Sigmoid colon (tissue), 7 donors: ENCODE results near the gene DOK6. TPM values are rescaled to one million over a fixed set of nuclear protein-coding genes. Genes with fewer than 3 reads are reported as not detected.

Experiments used
- DNase-seq: peaks from one replicate; pipeline ENCODE4 v3.0.0-alpha.2; 2019
- H3K27ac ChIP-seq, 4 donors: fragments of 200-600 bp; sonication (generic); one replicate each; pipeline ENCODE4 v1.5.1; 2016 to 2019; ENCODE audit warnings: mild to moderate bottlenecking in 1 of 4
- H3K27me3 ChIP-seq, 3 donors: fragments of 200-600 bp; sonication (generic); one replicate each; pipeline ENCODE4 v1.5.1; 2019; ENCODE audit warnings: mild to moderate bottlenecking in 1 of 3
- H3K36me3 ChIP-seq, 4 donors: fragments of 200-600 bp; sonication (generic); one replicate each; pipeline ENCODE4 v1.5.1; 2016 to 2019
- H3K4me1 ChIP-seq, 4 donors: fragments of 200-600 bp; sonication (generic); one replicate each; pipeline ENCODE4 v1.5.1; 2017 to 2019
- H3K4me3 ChIP-seq, 4 donors: fragments of 200-600 bp; sonication (generic); one replicate each; pipeline ENCODE4 v1.5.1; 2017 to 2019; ENCODE audit warnings: mild to moderate bottlenecking in 2 of 4, moderate library complexity in 1 of 4
- H3K9me3 ChIP-seq, 4 donors: fragments of 200-600 bp in 3 of 4; sonication (generic) in 3 of 4; one replicate each; pipeline versions ENCODE4 v1.5.1 to v1.6.1; 2013 to 2019
- CTCF ChIP-seq, 4 experiments: fragments of 450-650 bp in 3 of 4; fragments of 200-600 bp in 1 of 4; IDR thresholded peaks; one replicate each; pipeline ENCODE4 v1.5.1; 2016 to 2019; ENCODE audit warnings: antibody characterized with exemption in 4 of 4, mild to moderate bottlenecking in 3 of 4, moderate library complexity in 2 of 4
- EP300 ChIP-seq, 4 donors: sonication (generic); formaldehyde crosslinking; IDR thresholded peaks; one replicate each; pipeline ENCODE4 v1.6.1; 2017; ENCODE audit warnings: antibody characterized with exemption in 4 of 4
- POLR2A ChIP-seq, 2 donors: fragments of 450-650 bp; IDR thresholded peaks; one replicate each; pipeline ENCODE4 v1.6.1; 2016; ENCODE audit warnings: antibody characterized with exemption in 2 of 2, mild to moderate bottlenecking in 2 of 2, moderate library complexity in 2 of 2
- POLR2AphosphoS5 ChIP-seq, 4 donors: sonication (generic); formaldehyde crosslinking; IDR thresholded peaks; one replicate each; pipeline ENCODE4 v1.6.1; 2017; ENCODE audit warnings: antibody characterized with exemption in 4 of 4
- WGBS, 2 donors: extraction: QIAGEN DNeasy Blood & Tissue Kit; methylation state at CpG; one replicate each; pipeline ENCODE4 v1.1.7; 2013; 5-methylcytosine and 5-hydroxymethylcytosine counted together
- intact Hi-C: fragments of 100-400 bp; cut with DNase I; formaldehyde crosslinking; loops from one replicate; pipeline ENCODE4 v1.15.1; 2023
- polyA plus RNA-seq, 3 donors: library from polyadenylated mRNA; stranded (reverse); fragments of 200-250 nt; gene quantifications; one replicate each; pipeline ENCODE4 v1.2.3, GENCODE V29; 2013
- total RNA-seq, 4 donors: library from RNA; depleted of rRNA; stranded (reverse); fragments of >200 nt; gene quantifications; one replicate each; pipeline ENCODE4 v1.1.0, GENCODE V29; 2016
- donor health status: healthy with polysubstance abuse.
- donor health status: Bipolar disorder and iron deficiency.
- donor health status: healthy.

The DOK6 gene
- total and polyA plus RNA-seq, 7 donors: under 0.01 to 1.9 (median 0.95) TPM

- TF ChIP-seq EP300 (IDR thresholded peaks at IDR 0.05): no peak
- TF ChIP-seq POLR2A (IDR thresholded peaks at IDR 0.05): no peak
- no peak for TF ChIP-seq CTCF (IDR thresholded peaks at IDR 0.05)
- 80% methylated on average over 3 of the region's 3 CpGs for WGBS, 2 donors
- Histone ChIP-seq H3K36me3 (no peaks in the 10 kb centered on the region), H3K27me3 (no peaks in the 10 kb centered on the region), H3K27ac (no peak overlapping the region), H3K4me1 (no peaks in the 10 kb centered on the region), H3K4me3 (no peak overlapping the region), H3K9me3 (peaks cover 0 to 15% (median 10%) of the 10 kb centered on the region in 4 donors)
- no peak for DNase-seq
- intact Hi-C loops: no loop called here
These were observed 322.7 kb downstream of the DOK6 start for GRCh38 chr18:69723434-69723833.

- WGBS, 2 donors: 91 to 93% methylated on average over 8 of the region's 8 CpGs
- TF ChIP-seq POLR2A (IDR thresholded peaks at IDR 0.05) (no peak), POLR2AphosphoS5 (IDR thresholded peaks at IDR 0.05) (no peak), EP300 (IDR thresholded peaks at IDR 0.05) (no peak), CTCF (IDR thresholded peaks at IDR 0.05) (no peak)
- Histone ChIP-seq H3K9me3 (peaks cover 0 to 4% (median 1%) of the 10 kb centered on the region in 4 donors), H3K27me3 (no peaks in the 10 kb centered on the region), H3K4me3 (no peak overlapping the region), H3K36me3 (no peaks in the 10 kb centered on the region), H3K4me1 (no peaks in the 10 kb centered on the region), H3K27ac (no peak overlapping the region)
- intact Hi-C loops: no loop called here
- DNase-seq: no peak
These were observed 324.3 kb downstream of the DOK6 start for GRCh38 chr18:69725009-69725408.

- 84 to 86% methylated on average over 12 of the region's 12 CpGs for WGBS, 2 donors
- intact Hi-C loops: no loop called here
- H3K4me1 ChIP-seq: no peaks in the 10 kb centered on the region
- H3K4me3 ChIP-seq: no peak overlapping the region
- H3K36me3 ChIP-seq: no peaks in the 10 kb centered on the region
- TF ChIP-seq EP300 (IDR thresholded peaks at IDR 0.05) (no peak), CTCF (IDR thresholded peaks at IDR 0.05) (no peak), POLR2A (IDR thresholded peaks at IDR 0.05) (no peak), POLR2AphosphoS5 (IDR thresholded peaks at IDR 0.05) (no peak)
- H3K27ac ChIP-seq: no peak overlapping the region
- peaks cover 0 to 3% (median 0%) of the 10 kb centered on the region in 4 donors for H3K9me3 ChIP-seq
- H3K27me3 ChIP-seq: no peaks in the 10 kb centered on the region
- no peak for DNase-seq
These were observed 325.3 kb downstream of the DOK6 start for GRCh38 chr18:69725855-69726508.

GRCh38 chr18:69727912-69728572 lies 327.4 kb downstream of the DOK6 start:
- Histone ChIP-seq H3K4me1 (no peaks in the 10 kb centered on the region), H3K9me3 (peaks cover 0 to 3% (median 0%) of the 10 kb centered on the region in 4 donors), H3K27ac (no peak overlapping the region), H3K36me3 (no peaks in the 10 kb centered on the region), H3K27me3 (no peaks in the 10 kb centered on the region), H3K4me3 (no peak overlapping the region)
- WGBS, 2 donors: 84 to 85% methylated on average over 5 of the region's 5 CpGs
- intact Hi-C loops: no loop called here
- DNase-seq: no peak
- TF ChIP-seq EP300 (IDR thresholded peaks at IDR 0.05) (no peak), POLR2AphosphoS5 (IDR thresholded peaks at IDR 0.05) (no peak), POLR2A (IDR thresholded peaks at IDR 0.05) (no peak), CTCF (IDR thresholded peaks at IDR 0.05) (no peak)
